HG03432 (cell line): ENCODE measurements around the gene SPRED1.
"Not testable (repeated sequence)": the region's sequence is repeated elsewhere in the genome, so short reads cannot be mapped to it uniquely, and the experiment has no call there.

ENCODE experiments used
- ATAC-seq: cut with Tn5 transposase; IDR thresholded peaks from one replicate; pipeline ENCODE4 v1.9.1; 2021; ENCODE audit warnings: mild to moderate bottlenecking, moderate library complexity; ENCODE audit not compliant: unreplicated experiment

The SPRED1 gene

DNA sequence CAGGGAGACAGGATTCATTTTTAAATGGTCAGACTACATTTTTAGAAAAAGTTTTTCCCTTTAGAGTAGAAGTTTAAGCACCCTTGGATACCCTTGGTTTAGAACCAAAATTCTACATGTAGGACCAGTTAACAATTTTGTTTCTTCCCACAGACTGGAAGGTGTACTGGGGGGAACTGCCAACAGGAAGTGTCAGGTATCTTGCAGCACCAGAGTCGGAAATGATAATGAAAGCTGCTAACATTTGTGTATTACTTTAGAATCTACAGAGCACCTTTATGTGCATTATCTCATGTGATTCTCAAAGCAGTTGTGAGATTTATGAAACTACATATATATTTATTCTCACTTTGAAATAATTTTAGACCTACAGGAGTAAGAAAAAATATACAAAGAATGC is 21.5 kb downstream of the SPRED1 start:
- ATAC-seq, result no peak

DNA sequence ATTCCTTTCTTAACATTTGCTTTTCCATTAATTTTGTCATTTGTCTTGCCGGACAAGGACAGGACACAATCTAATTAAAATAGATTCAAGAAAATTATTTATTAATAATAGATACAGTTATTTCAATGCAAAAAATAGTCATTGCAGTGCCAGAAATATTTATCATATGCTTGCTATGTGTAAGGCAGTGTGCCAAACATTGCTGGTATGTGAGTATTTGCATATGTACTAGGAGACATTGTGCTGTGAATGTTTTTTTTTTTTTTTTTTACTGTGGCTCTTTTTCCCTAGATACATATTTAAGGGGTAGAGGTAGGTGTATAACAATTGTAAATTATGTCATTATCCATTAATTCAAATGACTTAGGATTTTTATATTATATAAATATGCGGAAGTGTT is 23.3 kb downstream of the SPRED1 start:
- ATAC-seq, result no peak

GRCh38 chr15:38277281-38277680 is 24.6 kb downstream of the SPRED1 start:
- not testable (repeated sequence) for ATAC-seq

- ATAC-seq, result no peak
These were observed 28.4 kb downstream of the SPRED1 start for GRCh38 chr15:38281031-38281430.

DNA sequence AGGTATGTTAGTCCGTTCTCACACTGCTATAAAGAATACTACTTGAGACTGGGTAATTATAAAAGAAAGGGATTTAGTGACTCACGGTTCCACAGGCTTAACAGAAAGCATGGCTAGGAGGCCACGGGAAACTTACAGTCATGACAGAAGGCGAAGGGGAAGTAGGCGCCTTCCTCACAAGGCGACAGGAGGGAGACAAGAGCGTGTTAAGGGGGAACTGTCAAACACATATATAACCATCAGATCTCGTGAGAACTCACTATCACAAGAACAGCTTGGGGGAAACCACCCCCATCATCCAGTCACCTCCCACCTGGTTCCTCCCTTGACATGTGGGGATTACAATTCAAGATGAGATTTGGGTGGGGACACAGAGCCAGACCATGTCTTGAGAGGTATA is 30.4 kb downstream of the SPRED1 start:
- no peak for ATAC-seq

GRCh38 chr15:38285456-38285855 is 32.8 kb downstream of the SPRED1 start:
- ATAC-seq, result no peak

DNA sequence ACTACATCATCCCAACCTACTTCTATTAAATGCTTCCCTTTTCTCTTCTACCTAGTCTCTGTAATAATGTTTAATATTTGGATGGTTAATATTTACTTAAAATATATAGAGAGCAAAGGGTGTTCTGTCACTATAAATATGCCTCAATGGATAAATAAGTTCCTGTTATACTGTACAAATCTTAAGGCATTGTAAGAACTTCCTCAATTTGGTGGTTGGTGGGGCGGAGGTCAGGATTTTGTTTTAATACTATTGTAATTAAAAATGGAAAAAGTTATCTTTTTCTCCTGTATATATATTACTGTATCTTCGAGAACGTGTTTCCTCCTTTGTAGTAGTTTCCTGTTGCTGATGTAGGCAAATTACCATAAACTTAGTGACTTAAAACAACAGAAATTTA is 41.5 kb downstream of the SPRED1 start:
- ATAC-seq, result no peak

DNA sequence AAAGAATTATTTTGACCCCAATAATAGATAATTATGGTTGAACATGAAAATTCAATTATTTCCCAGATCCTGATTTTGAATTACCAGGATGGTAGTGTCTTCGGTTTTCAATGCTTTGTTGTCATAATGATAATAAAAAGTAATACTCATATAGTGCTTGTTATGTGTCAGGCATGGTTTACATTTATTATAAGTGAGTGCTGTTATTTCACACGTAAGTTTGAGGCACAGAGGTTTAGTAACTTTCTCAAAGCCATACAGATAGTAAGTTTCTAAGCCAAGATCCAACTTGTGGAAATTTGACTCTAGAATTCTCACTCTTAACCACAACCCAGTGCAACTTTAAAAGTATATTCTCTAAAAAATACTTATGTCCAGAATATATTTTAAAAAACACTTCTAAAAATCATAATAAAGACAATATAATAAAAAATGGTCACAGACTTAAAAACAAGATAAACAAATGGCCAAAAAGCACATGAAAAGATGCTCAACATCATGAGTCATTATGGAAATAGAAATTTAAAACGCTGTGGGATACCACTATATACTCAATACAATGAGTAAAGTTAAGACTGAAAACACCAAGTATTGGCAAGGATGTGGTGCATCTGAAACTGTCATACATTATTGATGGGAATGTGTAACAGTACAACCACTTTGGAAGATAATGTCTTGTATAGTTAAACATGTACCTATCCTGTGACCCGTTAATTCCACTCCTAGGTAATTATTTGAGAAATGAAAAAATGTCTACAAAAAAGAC is 45.2 kb downstream of the SPRED1 start:
- peak; percentile 73 for ATAC-seq

DNA sequence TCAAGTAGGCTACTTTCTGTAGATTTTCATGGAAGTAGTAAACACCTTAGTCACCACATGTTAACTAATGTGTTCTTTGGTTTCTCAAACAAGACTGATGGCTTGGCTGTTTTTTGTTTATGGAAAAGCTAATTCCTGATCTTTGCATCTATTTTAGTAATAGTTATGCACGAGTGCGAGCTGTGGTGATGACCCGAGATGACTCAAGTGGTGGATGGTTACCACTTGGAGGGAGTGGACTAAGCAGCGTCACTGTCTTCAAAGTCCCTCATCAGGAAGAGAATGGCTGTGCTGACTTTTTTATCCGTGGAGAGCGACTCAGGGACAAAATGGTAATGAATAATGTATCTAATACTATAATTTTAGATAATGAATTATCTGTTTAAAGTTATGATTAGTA is 46.6 kb downstream of the SPRED1 start:
- ATAC-seq, result no peak

- no peak for ATAC-seq
These were observed 47.8 kb downstream of the SPRED1 start for GRCh38 chr15:38300395-38300794.

DNA sequence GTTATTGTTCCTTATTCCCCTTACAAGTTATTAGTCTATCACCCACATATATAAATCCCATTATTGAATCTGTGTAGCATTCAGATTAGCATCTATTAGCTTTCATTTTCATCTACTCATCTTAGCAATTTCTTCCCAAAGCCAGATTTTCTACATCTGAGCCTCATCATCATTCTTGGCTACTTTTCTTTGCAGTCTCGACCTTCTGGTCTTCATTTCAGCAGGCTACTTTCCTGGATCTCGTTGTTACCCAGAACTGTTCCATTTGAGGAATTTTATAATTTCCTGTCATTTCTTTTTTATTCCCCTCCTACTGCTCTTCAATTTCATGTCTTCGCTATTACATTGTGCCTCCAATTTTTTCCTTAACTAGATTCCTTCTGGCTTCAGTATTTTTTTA is 51.8 kb downstream of the SPRED1 start:
- ATAC-seq, result no peak

DNA sequence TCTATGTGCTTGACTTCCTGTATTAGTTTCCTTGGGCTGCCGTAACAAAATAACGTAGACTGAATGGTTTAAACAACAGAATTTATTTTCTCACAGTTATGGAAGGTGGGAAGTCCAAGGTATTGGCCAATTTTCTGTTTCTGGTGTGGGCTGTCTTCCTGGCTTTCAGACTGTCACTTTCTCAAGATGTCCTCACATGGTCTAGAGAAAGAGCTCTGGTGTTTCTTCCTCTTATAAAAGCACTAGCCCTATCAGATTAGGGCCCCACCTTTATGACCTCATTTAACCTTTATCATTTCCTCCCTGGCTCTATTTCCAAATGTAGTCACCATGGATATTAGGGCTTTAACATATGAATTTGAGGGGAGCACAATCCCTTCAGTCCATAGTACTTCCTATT is 54.6 kb downstream of the SPRED1 start:
- no peak for ATAC-seq

GRCh38 chr15:38307861-38308641 is 55.4 kb downstream of the SPRED1 start:
- ATAC-seq, result no peak

GRCh38 chr15:38308797-38309196 is 56.2 kb downstream of the SPRED1 start:
- ATAC-seq, result peak; percentile 72

- no peak for ATAC-seq
These were observed 59.6 kb downstream of the SPRED1 start for GRCh38 chr15:38312190-38312589.

GRCh38 chr15:38316311-38316710 is 63.7 kb downstream of the SPRED1 start:
- ATAC-seq, result no peak

DNA sequence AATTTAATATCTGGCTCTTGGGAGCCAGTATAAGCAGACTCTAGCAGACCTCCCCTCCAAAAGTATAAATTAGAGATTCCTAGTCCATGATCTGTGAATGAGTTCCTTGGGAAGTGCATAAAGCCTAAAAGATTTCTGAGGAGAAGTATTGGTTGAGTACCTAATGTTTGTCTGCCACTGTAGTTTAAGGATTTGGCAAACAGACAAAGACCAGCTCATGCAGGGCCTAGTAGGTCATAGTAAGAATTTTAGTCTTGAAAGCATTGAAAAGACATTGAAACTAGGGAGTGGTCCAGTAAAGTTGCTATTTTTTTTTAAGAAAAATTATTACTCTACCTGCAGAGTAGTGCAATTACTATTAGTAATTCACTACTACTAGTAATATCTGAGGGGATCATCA is 67.5 kb downstream of the SPRED1 start:
- ATAC-seq, result no peak

DNA sequence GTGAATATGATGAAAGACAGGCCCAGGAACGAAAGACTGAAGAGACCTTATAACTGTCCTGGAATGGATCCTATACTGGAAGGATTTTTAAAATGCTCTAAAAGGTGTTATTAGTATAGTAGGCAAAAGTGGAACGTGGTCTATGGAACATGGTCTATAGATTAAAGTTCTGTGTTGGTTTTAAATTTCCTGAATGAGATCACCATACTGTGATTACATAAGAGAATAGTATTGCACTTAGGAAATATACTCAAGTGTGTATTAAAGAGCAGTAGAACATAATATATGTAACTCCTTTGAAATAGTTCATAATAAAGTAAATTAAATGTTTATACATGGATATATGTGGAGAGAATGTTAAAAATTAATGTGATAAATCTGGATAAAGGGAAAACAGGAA is 68.2 kb downstream of the SPRED1 start:
- no peak for ATAC-seq

DNA sequence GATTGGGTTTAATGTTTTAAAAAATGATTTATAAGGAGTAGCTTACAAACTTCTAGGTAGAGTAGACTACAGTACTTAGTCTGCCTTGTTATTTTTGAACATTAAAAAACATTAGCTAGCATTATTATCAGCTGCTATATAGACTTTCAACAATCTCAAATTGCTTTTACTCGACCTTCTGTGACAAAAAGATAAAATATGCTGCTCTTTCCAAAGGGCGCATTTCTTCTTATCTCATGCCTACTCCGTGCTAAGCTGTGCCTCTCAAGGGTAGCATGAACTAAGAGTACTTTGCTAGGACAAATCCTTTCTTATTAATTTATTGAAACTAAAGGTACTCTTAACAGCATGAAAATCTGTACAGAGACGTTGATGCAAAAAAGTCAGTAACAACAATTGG is 71.3 kb downstream of the SPRED1 start:
- ATAC-seq, result no peak

GRCh38 chr15:38324939-38325647 is 72.5 kb downstream of the SPRED1 start:
- ATAC-seq, result no peak

- no peak for ATAC-seq
These were observed 73.0 kb downstream of the SPRED1 start for GRCh38 chr15:38325648-38325990.

GRCh38 chr15:38332711-38333110 is 80.1 kb downstream of the SPRED1 start:
- no peak for ATAC-seq
